ENCODE results near the gene CDH5. TPM values are rescaled to one million over a fixed set of nuclear protein-coding genes. Genes with fewer than 3 reads are reported as not detected.

Gene CDH5
- total RNA-seq, 1 donor from 2014 or later = 12.5 TPM

DNA sequence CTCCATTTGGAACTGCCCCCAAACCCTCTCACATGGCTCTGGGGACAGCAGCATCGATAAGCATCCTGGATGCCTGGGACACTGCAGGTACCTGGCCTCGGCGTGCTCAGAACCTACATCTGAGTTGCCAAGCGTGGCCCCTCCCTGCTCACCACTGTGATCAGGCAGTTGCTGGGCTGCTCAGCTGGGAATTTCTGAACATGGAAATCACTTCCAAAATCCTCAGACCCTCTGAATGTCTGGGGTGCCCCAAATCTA, 6.3 kb downstream of the CDH5 start:
- no peak for DNase-seq (ENCODE audit: low spot score)

DNA sequence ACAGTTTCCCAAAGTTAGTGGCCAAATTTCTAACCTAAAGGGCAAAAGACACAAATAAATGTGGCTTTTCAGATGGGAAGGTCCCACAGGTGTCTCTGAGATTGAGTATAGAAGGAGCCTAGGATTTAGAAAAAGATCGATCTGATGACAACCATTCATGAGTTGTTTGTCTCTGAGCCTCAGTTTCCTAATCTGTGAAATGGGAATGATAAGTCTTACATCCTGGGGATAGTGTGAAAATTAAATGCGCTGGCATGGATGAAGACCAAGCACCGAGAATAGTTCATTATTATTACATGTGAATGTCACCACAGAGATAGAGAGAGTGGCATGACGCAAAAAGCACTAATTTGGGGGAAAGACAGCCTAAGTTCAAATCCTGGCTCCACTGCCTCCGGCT, 7.2 kb downstream of the CDH5 start:
- no peak for DNase-seq (ENCODE audit: low spot score)

DNA sequence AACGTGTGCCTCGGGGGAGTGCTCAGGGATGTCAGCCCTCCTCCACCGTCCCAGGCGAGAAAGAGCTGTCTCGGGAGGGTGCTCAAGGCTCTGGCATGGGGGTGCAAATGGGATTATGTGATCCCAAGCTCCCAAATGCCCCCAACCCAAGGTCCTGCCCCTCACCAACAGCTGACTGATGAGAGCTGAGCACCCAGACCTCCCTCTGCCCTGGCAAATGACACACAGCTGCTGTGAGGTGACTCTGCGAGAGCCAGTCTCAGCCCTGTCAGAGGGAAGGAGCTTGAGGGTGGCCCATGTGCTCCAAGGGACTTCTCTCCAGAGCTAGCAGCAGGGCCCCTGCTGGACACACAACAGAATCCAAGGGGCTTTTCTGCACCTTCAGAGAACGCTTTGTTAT, 7.7 kb downstream of the CDH5 start:
- no peak for DNase-seq (ENCODE audit: low spot score)

DNA sequence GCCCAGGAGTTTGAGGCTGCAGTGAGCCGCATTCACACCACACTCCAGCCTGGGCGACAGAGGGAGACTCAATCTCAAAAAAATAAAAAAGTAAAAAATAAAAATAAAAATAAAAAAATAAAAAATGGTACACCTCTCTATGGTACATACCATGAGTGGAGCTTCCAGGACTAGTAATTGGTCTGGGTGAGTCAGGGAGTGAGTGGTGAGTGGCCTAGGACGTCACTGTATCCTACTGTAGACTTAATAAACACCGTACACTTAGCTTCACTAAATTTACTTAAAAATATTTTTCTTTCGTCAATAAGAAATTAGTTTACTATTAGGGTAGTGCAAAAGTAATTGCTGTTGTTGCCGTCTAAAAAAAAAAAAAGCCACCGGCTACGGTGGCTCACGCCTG, 9.0 kb downstream of the CDH5 start:
- no peak for DNase-seq (ENCODE audit: low spot score)

DNA sequence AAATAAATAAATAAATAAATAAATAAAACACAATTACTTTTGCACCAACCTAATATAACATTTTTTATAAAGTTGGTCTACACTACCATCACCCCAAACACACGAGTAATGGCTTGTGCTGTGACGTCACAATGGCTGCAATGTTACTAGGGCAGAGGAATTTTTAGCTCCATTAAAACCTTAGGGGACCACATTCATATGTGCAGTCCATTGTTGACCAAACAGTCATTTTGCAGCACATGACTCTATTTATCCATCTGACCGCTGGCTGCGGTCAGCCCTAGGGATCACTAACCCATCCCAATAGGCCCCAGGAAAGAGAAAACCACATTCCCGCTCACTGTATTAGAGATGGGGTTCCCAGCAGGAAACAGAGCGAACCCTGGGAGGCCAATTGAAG, 9.6 kb downstream of the CDH5 start:
- DNase-seq (ENCODE audit: low spot score) = no peak

DNA sequence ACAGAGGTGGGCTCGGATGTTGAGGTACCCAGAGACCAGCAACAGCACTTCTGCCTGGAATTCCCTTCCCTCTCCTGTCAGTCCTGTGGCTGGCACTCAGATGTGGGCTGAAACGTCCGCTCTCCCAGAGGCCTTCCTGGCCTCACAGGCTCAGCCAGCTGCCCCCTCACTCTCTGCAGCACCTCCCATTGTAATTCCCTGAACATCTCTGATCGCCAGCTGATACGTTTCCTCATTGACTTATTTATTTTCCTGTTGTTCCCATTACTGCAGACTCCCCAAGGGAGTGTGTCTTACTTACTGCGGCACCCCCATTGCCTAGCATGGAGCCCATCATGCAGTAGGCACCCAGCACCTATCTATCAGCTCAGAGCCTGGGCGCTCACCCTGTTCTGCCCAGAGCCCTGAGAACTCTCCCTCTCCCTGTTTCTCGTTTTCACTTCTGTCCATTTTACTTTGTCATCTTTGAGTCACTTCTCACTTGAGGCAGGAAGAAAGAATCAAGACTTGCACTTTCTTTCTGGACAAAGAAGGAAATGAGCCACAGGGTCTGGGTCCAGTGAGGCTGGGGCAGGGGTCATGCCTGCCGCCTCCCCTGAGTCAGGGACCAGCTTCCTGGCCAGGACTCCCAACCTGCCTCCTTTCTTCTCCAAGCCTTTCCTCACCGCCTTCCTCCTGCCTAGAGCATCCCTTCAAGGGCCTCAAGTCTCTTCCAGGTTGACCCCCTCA, 10.2 kb downstream of the CDH5 start:
- DNase-seq (ENCODE audit: low spot score) = no peak

DNA sequence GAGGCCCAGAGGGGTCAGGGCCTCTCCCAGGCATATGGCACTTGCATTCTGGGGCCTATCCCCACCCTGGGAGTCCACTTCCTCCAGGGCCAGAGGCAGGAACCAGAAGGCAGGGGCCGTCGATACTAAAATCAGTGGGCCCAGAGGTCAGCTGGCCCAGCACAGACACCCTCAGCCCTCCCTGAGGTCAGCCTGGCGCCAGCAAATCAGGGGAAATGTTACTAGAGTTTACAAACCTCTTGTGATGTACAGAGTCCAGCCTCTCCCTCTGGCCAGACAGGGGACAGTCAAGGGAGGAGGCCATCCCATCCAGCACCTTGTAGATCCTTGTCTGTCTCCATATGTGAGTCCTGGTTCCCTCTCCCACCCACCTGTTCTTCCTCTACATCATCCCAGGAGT, 10.8 kb downstream of the CDH5 start:
- DNase-seq (ENCODE audit: low spot score) = no peak

DNA sequence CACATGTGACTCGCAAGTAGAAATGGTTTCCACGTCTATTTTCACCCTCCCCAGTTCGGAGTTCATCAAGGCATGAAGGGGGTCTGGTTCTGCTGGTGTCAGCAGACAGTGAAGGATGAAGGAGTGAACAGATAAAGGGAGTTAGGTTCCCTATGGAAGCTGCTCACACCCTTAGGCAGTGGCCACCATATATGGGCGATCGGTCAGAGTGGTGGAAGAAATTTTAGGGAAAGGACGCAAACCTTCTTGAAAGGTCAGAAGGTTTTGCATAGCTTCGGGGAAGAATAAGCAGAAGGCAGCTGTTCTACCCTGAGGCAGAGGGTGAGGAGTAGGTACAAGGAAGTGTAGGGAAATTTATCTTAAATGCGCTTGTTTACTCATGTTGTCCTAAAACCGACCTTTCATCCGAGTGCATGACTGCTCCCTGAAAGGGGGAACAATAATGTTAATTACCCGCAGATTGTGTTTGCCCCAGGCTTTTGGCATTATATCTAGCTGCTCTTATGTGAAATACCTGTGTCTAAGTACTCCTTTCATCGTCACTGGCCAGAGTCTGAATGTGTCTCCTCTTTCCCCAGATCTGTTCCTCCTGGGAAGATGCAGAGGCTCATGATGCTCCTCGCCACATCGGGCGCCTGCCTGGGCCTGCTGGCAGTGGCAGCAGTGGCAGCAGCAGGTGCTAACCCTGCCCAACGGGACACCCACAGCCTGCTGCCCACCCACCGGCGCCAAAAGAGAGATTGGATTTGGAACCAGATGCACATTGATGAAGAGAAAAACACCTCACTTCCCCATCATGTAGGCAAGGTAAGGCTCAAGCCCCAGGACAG, 12.5 kb downstream of the CDH5 start:
- DNase-seq (ENCODE audit: low spot score) = no peak

DNA sequence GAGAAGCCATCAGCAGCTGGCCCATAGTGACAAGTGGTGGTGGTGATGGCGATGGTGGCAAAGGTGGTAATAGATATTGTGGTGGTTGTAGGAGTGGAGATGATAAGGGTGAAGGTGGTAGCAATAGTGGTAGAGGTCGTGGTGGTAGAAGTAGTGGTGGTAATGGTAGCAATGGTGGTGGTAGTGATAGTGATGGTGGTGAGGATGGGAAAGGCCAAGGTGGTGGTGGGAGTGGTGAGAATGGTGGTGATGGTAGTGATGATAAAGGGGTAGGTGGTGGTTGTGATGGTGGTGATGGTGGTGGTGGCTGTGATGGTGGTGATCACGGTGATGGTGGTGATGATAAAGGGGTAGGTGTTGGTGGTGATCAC, 13.1 kb downstream of the CDH5 start:
- DNase-seq (ENCODE audit: low spot score) = no peak

DNA sequence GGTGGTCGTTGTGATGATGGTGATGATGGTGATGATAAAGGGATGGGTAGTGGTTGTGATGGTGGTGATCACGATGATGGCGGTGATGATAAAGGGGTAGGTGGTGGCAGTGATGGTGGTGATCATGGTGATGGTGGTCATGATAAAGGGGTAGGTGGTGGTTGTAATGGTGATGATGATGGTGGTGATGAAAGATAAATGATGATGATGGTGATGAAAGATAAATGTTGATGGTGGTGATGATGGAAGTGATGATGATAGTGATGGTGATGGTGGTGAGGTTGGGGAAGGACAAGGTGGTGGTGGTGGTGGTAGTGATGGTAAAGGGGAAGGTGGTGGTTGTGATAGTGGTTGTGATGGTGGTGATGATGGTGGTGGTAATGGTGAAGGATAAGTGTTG, 13.9 kb downstream of the CDH5 start:
- no peak for DNase-seq (ENCODE audit: low spot score)

DNA sequence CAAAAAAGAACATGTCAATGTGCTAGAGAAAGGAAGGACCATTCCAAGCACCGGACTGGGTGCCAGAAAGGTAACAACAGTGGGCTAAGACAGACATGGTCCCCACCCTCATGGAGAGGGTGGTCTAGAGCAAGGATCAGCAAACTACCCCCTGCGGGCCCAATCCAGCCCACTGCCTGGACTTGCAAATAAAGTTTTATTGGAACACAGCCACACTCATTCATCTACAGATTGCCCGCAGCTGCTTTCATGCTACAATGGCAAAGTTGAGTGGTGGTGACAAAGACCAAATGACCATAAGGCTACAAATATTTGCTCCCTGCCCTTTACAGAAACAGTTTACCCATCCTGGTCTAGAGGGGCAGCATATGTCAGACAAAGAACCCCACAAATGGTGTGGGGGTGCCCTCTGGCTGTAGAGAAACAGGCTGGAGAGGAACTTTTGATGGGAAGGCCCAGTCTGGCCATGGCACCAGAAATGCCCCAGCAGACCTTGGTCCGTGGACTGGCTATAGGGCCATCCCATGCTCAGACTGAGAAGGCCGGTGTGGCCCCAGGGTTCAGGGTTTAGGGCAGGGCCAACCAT, 15.2 kb downstream of the CDH5 start:
- DNase-seq (ENCODE audit: low spot score) = no peak

DNA sequence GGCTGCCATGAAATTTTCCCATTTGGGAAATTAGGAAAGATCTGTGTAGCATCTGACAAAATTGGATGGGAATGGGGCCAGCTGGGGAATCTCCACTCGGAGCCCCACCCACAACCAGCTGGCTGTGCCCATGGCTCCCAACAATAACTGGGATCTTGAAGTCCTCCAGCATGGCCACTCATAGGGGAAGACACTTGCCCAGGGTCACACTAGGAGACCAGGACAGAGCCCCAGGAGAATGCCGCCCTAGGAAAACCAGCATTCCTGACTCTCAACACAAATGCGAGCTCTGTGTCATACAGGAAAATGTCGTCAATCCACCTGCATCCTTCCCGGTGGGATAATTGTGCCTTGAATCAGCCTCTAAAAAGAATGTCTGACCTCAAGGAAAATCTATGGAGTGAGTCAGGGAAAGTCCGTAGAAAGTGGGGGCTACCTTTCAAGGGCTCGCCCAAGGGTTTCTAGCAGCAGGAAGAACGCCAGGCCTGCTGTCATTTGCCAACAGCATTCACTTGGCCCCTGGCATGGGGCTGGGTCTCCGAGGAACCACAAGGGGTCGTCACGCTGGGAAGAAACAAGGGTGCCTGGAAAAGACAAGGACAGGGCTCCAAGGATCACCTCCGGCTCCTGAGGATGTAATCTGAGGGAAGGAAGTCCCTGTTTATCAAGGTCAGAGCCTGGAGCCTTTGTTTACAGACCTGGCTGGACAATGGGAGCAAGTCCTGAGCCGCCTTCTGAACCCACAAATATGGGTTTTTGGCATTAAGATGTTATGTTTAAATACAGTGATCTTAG, 15.9 kb downstream of the CDH5 start:
- DNase-seq (ENCODE audit: low spot score) = no peak

DNA sequence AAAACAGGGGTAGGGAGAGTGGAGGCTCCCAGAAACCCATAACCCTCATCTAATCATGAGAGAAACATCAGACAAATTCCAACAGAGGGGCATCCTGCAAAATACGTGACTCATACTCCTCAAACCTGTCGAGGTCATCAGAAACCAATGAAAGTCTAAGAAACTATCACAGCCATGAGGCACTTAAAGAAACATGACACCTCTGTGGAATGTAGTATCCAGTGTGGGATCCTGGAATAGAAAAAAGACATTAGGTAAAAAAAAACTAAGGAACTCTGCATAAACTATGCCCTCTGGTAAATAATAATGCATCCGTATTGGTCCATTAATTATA, 16.4 kb downstream of the CDH5 start:
- no peak for DNase-seq (ENCODE audit: low spot score)

DNA sequence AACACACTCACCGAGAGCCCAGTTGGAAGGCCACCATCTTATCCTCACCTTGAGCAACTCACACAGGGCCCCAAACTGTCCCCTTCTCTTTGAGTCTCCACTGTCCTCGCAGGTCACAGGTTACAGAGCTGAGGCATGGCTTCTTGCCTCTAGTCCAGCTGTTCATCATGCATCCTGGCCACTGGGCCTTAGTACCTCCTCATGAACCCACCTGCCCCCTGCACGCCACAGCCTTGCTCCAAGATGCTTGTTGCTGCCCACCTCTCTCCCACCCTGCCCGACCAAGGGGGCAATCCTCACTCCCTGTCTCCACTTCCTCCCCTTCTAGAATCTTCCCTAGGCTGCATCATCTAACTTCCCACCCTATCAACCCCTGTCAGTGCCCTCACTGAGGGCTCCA, 17.1 kb downstream of the CDH5 start:
- no peak for DNase-seq (ENCODE audit: low spot score)

DNA sequence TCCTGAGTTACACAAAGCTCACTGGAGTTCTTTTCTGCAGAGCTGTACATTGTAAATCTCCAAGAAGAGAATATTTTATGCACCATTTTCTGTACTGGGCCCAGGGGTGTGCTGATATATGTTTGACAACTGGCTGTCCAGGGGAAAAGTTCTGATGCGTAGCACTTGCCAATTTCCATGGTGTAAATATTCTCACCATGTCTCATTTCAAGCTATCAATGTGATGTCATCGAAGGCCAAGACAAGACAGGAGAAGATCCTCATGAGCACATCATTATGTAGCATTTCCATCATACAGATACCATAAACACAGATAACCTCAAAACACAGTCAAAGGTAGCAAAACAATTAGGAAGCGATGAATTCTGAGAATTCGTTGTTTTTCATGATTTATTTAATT, 18.9 kb downstream of the CDH5 start:
- DNase-seq (ENCODE audit: low spot score) = no peak

DNA sequence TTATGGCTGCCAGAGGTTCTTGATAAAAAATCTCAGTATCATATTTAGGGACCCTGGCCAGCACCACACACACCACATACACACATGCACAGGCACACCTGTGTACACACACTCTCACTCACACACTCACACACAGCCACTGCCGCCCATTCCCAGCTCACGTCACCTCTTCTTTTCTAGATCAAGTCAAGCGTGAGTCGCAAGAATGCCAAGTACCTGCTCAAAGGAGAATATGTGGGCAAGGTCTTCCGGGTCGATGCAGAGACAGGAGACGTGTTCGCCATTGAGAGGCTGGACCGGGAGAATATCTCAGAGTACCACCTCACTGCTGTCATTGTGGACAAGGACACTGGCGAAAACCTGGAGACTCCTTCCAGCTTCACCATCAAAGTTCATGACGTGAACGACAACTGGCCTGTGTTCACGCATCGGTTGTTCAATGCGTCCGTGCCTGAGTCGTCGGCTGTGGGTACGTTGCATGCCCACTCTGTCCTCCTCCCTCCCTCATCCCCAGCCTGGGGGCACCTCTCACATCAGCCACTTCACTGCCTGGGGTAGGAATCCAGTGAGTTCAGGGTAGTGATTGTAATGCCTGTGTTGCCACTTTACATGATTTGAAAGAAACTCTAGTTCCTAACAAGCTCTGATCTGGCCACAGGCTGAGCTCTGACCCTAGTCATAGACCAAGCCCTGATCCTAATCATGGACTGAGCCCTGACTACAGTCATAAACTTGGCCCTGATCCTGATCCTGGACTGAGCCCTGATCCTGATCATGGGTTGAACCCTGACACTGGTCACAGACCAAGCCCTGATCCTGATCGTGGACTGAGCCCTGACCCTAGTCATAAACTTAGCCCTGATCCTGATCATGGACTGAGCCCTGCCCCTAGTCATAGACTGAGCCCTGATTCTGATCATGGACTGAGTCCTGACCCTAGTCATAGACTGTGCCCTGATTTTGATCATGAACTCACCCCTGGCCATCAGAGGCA, 20.4 kb downstream of the CDH5 start:
- no peak for DNase-seq (ENCODE audit: low spot score)

DNA sequence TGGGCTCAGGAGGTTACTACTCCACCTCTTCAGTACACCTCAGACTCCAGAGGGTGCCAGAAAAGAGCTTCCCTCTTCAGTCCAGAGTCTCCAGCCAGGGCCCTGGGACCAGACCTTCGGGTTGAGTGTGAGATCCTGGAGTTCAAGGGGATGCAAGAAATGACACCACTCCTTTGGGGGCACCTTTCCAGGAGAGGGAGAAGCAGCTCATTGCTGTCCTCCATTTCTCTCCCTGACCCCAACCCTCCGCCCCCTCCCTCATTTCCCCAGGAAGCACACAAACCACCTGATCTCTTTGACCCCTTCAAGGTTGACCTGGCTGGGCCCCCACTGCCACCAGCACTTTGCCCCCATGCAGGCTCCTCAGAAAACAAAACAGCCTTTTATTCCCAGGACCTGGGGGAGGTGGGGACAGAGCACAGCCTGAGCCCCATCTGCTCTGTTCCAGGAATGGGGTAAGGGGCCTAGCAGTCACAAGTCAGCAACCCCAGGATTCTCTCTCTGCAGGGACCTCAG, 21.4 kb downstream of the CDH5 start:
- DNase-seq (ENCODE audit: low spot score) = no peak

DNA sequence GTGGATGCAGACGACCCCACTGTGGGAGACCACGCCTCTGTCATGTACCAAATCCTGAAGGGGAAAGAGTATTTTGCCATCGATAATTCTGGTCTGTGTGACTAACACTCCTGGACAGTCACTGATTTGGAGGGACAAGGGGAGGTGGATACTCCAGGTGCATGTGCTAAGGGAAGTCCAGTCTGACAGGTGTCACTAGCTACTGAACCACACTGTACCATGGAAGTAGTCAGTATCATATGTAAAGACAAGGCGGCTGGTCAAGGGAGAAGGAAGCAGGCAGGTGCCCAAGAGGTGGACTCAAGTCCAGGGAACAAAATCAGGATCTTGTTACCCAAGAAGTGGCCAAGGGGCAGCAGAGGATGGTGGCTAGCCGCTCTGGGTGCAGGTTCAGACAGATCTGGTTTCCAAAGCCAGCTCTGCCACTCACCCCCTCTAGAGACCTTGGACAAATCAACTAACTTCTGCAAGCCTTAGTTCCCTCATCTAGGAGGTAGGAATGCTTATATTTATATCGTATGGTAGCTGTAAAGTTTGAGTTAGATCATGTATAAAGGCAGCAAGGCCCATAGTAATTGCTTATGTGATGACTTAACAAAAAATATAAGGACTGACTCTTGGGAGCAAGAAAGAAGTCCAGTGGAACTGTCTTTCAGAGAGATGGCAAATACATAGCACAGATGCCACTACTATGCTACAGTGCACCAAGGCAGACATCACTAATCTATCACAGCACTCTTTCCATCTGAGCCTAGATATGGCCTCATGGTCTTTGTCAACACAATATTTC, 22.1 kb downstream of the CDH5 start:
- no peak for DNase-seq (ENCODE audit: low spot score)

DNA sequence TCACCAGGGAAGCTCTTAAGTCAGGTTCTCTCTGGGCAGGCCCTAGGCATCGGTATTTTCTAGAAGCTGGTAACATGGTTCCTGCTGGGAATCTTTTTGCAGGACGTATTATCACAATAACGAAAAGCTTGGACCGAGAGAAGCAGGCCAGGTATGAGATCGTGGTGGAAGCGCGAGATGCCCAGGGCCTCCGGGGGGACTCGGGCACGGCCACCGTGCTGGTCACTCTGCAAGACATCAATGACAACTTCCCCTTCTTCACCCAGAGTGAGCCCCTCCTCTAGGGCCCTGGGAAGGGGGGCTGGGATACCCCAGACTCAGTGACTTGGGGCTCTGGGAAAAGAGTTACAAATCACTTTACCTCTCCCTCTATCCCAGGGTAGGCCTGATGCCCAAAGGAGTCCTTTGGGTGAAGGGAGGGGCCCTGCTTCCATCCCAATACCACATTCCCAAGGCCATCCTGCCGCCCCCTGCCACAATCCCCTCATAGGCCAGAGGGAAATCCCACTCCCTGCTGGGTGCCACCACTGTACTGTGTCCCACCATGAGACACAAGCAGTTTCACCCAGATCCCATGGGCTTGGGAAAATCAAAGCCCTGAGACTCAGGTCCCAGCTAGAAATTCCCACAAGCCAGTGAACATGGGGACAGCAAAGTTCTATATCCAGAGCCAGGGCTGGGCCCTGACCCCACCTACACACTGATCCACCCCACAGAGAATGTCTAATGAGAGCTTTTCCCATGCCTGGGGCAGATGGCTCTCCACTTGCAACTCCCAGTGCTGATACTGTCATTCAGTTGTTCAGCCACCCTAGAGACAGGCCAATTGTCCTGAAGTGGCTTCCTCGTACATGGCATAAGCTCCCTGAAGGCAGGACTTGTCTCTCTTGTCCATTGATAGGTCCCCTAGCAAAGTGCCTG, 23.0 kb downstream of the CDH5 start:
- no peak for DNase-seq (ENCODE audit: low spot score)
